HG03108 (cell line): ENCODE results near the gene PRTFDC1.

Source experiments
- ATAC-seq: cut with Tn5 transposase; IDR thresholded peaks from one replicate; pipeline ENCODE4 v1.9.1; 2021; ENCODE audit warnings: moderate library complexity; ENCODE audit not compliant: unreplicated experiment

The PRTFDC1 gene

DNA sequence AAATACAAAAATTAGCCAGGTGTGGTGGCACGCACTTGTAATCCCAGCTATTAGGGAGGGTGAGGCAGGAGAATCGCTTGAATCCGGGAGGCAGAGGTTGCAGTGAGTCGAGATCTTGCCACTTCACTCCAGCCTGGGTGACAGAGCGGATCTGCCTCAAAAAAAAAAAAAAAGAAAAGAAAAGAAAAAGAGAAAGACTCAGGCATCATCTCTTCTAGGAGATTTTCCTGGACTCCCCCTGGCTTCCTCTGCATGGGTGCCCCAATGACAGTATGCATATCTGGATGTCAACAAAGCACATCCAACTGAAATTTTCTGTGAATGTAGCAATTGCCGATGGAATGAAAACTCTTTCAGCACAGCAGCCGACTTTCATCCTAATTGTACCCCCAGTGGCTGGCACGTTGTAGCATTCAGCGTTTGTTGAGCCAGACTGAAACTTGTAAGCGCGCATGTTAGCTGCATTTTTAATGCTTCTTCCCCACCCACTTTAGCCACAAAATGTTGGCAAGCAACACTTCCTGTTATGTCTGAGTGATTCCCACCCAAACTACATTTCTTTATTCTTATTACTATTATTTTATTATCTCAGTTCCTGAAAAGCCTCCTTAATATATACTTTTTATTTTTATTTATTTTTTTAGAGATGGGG lies 70.2 kb downstream of the PRTFDC1 start:
- ATAC-seq, result peak; percentile 54

DNA sequence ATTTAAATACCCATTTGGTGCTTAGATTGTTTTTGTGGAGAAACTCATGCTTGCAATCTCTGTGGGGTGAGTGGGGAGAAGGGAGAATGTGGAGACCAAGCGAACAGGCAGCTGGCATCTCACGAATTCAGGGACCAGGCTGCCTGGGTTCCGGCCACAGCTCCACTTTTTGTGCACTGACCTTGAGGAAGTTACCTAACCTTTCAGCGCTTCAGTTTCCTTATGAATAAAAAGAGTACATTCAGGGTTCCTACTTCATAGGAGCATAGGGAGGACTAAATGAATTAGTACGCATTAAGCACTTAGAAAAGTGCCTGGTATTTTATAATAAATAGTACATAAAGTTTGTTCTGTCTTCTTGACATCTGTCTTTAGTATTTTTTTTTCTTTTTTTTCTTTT lies 72.5 kb downstream of the PRTFDC1 start:
- ATAC-seq, result no peak

DNA sequence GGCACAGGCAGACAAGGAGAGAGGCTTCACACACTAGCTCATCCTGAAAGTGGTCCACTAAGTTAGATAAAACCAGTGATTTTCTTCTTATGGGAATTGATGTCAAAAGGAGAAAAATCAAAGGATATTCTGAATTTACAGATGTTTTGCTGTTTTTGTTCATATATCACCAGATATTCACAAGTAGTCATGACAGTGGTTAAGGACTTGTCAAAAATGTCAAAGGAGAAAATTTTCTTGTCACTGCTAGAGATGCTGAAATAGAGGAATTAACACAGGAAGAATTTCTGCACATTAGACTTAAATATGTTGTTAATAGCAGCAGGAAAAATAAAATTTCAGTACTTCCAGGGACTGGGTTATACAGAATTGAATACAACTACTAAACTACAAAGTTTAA lies 78.3 kb downstream of the PRTFDC1 start:
- no peak for ATAC-seq

GRCh38 chr10:24873281-24873683 lies 79.1 kb downstream of the PRTFDC1 start:
- no peak for ATAC-seq

- no peak for ATAC-seq
Observed at GRCh38 chr10:24872790-24873182, 79.6 kb downstream of the PRTFDC1 start.

DNA sequence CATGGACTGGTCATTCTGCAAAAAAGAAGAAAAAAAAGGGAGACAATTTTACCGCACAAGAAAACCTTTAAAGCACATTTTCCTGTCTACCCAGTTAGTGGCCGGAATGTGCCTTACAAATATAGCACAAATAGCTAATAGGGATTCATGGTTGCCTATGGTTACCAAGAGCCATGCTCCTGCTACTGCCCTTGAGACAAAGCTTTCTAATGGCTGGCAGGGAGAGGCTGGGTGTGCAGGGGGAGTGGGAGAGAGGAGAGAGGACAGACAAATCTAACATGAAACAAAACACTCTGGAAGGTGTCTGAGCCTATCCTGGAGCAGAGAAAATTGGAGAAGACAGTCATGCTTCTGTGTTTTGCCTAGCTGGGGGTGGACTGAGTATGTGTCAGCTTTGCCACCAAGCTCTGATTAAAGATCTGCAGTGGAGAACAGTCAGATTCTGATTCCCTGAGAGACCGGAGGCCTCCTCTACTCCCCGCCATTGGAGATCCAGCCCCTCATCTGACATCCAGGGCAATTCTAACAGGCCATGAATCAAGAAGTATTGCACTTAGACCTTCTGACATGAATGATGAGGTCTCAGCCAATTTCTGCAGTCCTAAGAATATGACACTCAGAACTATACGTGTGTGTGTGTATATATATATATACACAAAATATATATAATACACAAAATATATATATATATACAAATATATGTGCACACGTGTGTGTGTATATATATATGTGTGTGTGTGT lies 80.2 kb downstream of the PRTFDC1 start:
- no peak for ATAC-seq

GRCh38 chr10:24871011-24871935 lies 81.1 kb downstream of the PRTFDC1 start:
- no peak for ATAC-seq

GRCh38 chr10:24869354-24870015 lies 82.9 kb downstream of the PRTFDC1 start:
- no peak for ATAC-seq

- no peak for ATAC-seq
Observed at GRCh38 chr10:24866604-24867583, 85.5 kb downstream of the PRTFDC1 start.

DNA sequence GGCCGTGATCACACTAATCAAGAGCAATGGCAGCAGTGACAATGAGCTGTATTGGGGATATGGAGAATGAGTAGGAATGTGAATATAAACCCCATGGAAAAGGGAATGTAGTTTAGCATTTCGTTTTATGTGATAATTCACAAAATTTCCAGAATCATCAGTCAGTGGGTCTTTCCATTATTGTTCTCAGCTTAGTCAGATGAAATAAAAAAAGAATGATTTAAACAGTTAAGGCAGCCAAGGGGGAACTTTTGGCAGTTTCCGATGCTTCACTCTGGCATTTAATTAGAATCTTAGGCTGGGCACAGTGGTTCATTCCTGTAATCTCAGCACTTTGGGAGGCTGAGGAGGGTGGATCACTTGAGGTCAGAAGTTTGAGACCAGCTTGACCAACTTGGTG lies 86.6 kb downstream of the PRTFDC1 start:
- no peak for ATAC-seq

DNA sequence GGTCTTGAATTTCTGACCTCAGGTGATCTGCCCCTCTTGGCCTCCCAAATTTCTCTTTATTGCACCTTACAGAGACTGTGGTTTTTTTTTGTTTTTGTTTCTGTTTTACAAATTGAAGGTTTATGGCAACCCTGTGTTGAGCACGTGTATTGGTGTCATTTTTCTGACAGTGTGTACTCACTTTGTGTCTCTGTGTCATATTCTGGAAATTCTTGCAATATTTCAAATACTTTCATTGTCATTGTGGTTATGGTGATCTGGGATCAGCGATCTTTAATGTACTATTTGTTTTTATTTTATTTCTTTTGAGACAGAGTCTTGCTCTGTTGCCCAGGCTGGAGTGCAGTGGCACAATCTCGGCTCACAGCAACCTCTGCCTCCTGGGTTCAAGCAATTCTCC lies 89.8 kb downstream of the PRTFDC1 start:
- ATAC-seq, result no peak

DNA sequence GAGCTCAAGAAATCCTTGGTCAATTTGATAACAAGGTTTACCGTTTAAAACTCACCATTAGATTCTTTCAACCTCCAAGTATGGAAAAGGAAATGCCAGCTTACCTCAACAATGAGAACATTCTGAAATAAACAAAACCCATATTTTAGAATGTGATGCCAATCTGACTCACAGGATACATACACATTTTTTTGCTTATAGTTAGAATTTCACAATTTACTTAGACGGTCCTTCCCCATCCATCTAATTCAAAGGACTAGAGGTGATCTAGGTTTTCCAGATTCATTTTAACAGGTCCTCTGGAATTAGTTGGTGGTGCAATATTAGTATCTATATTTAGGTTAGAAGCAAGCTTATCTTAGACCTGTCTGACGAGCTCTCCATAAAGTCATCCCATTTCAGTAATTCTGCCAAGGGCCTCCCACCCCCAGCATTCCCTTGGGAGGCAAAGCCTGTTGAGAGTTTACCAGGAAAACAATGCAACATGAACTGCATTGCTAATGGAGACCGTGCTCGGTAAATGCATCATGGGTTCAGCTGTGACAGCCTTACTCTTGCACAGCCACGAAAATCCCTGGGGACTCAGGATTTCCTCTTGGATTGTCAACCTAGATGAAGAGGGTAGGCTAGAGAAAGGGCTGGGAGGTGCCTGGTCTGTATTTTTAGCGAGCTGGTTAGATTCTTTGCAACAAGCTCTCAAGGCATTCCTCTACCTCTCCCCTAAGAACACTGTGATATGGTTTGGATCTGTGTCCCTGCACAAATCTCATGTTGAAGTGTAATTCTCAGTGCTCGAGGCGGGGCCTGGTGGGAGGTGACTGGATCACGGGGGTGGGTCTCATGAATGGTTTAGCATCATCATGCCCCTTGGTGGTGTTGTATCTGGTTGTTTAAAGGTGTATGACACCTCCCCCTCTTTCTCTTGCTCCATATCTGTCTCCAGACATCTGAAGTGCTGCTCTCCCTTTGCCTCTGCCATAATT lies 93.8 kb downstream of the PRTFDC1 start:
- no peak for ATAC-seq

DNA sequence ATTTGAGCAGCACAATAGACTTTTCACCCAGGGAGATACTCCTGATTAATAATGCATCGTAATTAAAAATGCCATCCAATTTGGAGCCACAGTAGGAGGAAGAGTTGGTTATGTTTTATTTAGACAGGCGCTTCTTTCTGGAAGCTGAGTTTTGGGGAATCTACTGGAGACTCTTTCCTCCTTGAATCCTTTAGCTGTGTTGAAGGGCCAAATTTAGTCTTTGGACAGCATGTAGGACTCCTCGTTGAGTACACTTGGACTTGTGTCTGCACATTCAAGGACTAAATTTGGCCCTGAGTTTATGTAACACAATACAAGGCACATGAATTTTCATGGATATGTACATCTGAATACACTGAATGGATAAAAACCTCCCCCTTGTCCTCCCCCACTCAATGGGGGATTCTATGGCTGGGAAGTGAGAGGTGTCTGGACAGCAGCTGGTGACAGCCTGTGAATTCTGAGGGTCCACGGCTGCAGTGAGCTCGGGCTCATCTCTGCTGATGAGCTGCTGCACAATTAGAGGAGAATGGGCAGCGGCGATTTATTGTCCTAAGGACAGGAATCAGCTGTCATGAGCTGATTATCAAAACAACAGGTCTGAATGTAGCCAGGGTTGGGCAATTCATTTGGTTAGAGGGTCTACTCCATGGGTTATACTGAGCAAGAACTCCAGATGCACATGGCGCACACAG lies 95.2 kb downstream of the PRTFDC1 start:
- ATAC-seq, result no peak

GRCh38 chr10:24854256-24854655 lies 98.2 kb downstream of the PRTFDC1 start:
- no peak for ATAC-seq

DNA sequence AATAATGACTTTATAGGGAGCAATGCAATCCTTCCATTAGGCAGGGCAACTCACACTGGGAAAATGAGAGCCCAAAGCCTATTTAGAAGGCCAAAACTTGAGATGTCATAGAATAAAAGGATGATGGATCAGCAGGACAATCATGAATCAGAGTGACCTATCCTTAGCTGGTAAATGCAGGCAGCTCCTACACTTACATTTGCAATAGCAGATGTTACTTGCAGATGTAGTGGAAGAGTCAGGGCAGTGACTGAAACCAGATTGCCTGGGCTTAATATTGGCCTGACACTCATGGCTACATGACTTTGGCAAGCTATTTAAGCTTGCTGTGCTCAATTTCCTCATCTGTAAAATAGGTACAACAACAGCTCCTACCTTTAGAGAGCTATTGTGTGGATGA lies 98.7 kb downstream of the PRTFDC1 start:
- ATAC-seq, result no peak

- no peak for ATAC-seq
Observed at GRCh38 chr10:24851629-24852028, 100.8 kb downstream of the PRTFDC1 start.

DNA sequence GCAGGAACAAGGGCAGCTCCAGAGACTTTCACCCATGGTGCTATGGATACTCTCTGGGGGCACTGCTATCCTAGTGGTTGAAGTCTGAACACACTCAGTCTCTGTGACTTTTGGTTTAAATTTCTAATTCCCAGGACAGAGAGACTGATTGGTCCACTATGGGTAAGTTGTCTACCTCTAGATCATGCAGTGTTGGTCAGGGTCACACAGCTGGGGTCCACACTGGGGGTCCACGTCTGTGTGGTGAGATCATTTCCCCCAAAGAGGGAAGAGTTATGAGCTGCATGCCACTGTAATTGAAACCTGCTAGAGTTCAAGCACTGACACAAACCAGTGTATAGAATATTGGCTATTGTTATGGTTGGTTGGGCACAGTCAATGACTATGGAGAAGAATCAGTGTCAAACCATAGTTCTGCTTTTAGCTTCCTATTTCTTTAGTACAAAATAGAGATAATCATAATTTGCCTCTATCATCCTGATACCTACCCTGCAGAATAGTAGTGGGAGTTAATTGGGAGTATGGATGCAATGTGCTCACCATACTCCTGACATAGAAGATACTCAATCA lies 101.6 kb downstream of the PRTFDC1 start:
- no peak for ATAC-seq
